ENCODE measurements around the gene GRIK1. TPM values are rescaled to one million over a fixed set of nuclear protein-coding genes. Genes with fewer than 3 reads are reported as not detected.

GRIK1 gene
- total RNA-seq, 2 donors from 2014 or later = 0.21 TPM; not detected in 1

DNA sequence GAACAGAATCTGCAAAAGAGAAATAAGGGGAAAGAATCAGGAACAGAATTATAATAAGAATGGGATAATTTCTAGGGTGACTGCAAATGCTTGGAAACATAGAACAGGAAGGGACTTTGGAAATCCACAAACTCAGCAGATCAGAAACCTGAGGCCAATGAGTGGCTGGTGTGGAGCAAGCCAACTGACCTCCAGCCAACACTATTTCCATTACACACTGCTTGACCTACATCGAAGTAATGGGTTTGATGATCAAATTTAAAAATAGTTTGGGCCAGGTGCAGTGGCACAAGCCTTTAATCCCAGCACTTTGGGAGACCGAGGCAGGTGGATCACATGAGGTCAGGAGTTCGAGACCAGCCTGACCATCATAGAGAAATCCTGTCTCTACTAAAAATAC is 284.9 kb downstream of the GRIK1 start:
- Histone ChIP-seq H3K4me1 (ENCODE audit: control insufficient read depth in 1 of 2, low read depth in 2 of 2) (peaks cover 8 to 9% of the 10 kb centered on the region in 2 donors), H3K36me3 (no peaks in the 10 kb centered on the region), H3K9me3 (no peaks in the 10 kb centered on the region), H3K27me3 (replicated peaks; ENCODE audit: insufficient read depth) (no peaks in the 10 kb centered on the region), H3K27ac (no peak overlapping the region), H3K4me3 (no peak overlapping the region)
- DNase-seq (ENCODE audit: low spot score) (no peak), ATAC-seq (ENCODE audit: insufficient number of reproducible peaks, low FRiP score, low read depth) (no peak)
- TF ChIP-seq, protein P1, sequence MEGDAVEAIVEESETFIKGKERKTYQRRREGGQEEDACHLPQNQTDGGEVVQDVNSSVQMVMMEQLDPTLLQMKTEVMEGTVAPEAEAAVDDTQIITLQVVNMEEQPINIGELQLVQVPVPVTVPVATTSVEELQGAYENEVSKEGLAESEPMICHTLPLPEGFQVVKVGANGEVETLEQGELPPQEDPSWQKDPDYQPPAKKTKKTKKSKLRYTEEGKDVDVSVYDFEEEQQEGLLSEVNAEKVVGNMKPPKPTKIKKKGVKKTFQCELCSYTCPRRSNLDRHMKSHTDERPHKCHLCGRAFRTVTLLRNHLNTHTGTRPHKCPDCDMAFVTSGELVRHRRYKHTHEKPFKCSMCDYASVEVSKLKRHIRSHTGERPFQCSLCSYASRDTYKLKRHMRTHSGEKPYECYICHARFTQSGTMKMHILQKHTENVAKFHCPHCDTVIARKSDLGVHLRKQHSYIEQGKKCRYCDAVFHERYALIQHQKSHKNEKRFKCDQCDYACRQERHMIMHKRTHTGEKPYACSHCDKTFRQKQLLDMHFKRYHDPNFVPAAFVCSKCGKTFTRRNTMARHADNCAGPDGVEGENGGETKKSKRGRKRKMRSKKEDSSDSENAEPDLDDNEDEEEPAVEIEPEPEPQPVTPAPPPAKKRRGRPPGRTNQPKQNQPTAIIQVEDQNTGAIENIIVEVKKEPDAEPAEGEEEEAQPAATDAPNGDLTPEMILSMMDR (IDR thresholded peaks at IDR 0.05) = no peak

DNA sequence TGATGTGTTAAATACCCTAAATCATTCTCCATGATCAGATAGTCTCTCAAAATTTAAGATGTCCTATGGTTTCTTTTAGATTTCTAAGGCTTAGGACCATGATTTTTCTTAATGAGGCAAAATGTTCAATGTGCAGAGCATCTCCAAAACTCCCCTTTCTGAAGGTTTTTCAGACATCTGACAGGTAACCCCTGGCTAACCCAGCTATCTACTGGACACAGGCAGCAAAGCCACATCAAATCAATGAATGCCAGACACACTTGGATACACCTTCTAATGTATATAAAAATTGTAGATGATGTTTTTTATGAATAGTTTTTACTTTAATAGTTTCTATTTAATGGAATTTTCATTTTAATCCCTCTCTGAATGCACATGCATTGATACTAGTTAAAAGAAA is 285.6 kb downstream of the GRIK1 start:
- Histone ChIP-seq H3K9me3 (no peaks in the 10 kb centered on the region), H3K36me3 (no peaks in the 10 kb centered on the region), H3K4me3 (no peak overlapping the region), H3K27ac (no peak overlapping the region), H3K4me1 (ENCODE audit: control insufficient read depth in 1 of 2, low read depth in 2 of 2) (peaks cover 8 to 9% of the 10 kb centered on the region in 2 donors), H3K27me3 (replicated peaks; ENCODE audit: insufficient read depth) (no peaks in the 10 kb centered on the region)
- TF ChIP-seq, protein P1 (IDR thresholded peaks at IDR 0.05) = no peak
- ATAC-seq (ENCODE audit: insufficient number of reproducible peaks, low FRiP score, low read depth) = no peak
- no peak for DNase-seq (ENCODE audit: low spot score)

DNA sequence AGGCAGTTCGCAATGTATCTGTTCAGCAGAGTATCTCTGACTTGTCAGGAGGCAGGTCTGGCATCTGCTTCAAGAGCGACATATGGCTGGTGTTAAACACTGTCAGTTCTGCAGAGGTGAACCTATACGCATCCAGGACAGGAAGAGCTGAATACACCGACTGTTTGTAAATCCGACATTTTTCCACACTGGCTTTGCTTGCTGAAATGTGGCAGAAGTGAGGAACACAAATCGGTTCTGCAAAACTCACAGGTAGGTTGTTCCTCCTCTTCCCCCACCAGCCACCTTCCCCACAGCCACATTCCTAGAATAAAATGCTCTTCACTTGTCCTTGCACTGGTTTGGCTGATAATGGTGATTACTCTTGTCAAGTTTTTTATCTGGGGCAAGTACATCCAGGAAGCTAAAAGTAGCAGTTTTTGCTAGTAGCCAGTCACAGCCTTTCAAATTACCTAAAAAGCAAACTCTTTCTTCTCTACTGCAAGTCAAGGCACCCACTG is 289.2 kb downstream of the GRIK1 start:
- Histone ChIP-seq H3K9me3 (no peaks in the 10 kb centered on the region), H3K27ac (no peak overlapping the region), H3K4me3 (no peak overlapping the region), H3K4me1 (ENCODE audit: control insufficient read depth in 1 of 2, low read depth in 2 of 2) (no peaks in the 10 kb centered on the region), H3K36me3 (no peaks in the 10 kb centered on the region), H3K27me3 (replicated peaks; ENCODE audit: insufficient read depth) (no peaks in the 10 kb centered on the region)
- TF ChIP-seq, protein P1 (IDR thresholded peaks at IDR 0.05) = no peak
- ATAC-seq (ENCODE audit: insufficient number of reproducible peaks, low FRiP score, low read depth) (no peak), DNase-seq (ENCODE audit: low spot score) (no peak)

DNA sequence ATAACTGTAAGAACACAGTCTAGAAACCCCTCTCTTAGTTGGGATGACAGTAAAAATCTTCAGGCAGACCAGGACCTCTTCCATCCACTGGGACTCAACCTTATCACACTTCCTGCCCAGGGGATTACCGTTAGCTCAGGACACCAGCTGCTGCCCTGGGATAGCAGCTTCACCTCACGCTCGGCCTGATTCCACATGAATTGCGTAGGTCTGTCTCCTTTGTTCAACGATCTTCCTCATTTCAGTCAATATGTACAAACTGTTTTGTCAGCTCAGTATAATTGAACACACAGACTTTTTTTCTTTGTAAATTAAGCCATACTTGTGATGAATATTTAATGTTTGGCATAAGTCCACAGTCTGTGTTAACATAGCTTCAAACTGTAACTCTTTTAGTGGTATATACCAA is 290.4 kb downstream of the GRIK1 start:
- H3K27ac ChIP-seq = no peak overlapping the region
- no peaks in the 10 kb centered on the region for H3K36me3 ChIP-seq
- TF ChIP-seq, protein P1 (IDR thresholded peaks at IDR 0.05) = no peak
- DNase-seq (ENCODE audit: low spot score) = no peak
- no peaks in the 10 kb centered on the region for H3K27me3 ChIP-seq (replicated peaks; ENCODE audit: insufficient read depth)
- H3K9me3 ChIP-seq = no peaks in the 10 kb centered on the region
- no peak for ATAC-seq (ENCODE audit: insufficient number of reproducible peaks, low FRiP score, low read depth)
- no peak overlapping the region for H3K4me3 ChIP-seq
- no peaks in the 10 kb centered on the region for H3K4me1 ChIP-seq (ENCODE audit: control insufficient read depth in 1 of 2, low read depth in 2 of 2)

DNA sequence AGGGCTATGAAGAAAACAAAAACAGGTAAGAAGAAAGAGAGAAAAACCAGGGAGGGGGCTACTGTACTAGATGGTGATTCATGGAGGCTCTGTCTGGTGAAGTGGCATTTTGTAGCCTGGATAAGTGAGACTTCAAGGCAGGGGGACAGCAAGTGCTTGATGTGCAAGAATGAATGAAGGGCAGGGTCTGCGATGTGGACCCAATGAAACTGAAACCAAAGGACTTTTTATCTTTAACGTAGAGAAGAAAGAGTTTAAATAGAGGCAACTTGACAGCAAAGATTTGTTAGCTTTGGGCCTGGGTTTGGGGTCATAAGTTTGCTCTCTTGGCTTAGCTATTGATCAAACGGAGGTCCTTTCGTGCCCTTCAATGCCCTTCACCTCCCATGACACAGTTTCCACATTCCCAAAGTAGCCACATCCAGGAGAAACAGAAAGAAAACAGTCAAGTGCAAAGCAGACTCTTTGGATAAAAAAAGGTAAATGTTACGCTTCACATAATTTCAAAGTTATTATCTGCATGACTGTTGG is 291.0 kb downstream of the GRIK1 start:
- Histone ChIP-seq H3K27ac (no peak overlapping the region), H3K9me3 (no peaks in the 10 kb centered on the region), H3K36me3 (no peaks in the 10 kb centered on the region), H3K27me3 (replicated peaks; ENCODE audit: insufficient read depth) (no peaks in the 10 kb centered on the region), H3K4me3 (no peak overlapping the region), H3K4me1 (ENCODE audit: control insufficient read depth in 1 of 2, low read depth in 2 of 2) (no peaks in the 10 kb centered on the region)
- no peak for DNase-seq (ENCODE audit: low spot score)
- TF ChIP-seq, protein P1 (IDR thresholded peaks at IDR 0.05) = no peak
- no peak for ATAC-seq (ENCODE audit: insufficient number of reproducible peaks, low FRiP score, low read depth)

Measured in thoracic aorta (tissue), 2 donors.